Measurements from ENCODE around the gene GAL3ST2. TPM values are rescaled to one million over a fixed set of nuclear protein-coding genes. Genes with fewer than 3 reads are reported as not detected.

GAL3ST2 gene
- 0.14 TPM in 1 of 2 replicates, not detected in the other for total RNA-seq

DNA sequence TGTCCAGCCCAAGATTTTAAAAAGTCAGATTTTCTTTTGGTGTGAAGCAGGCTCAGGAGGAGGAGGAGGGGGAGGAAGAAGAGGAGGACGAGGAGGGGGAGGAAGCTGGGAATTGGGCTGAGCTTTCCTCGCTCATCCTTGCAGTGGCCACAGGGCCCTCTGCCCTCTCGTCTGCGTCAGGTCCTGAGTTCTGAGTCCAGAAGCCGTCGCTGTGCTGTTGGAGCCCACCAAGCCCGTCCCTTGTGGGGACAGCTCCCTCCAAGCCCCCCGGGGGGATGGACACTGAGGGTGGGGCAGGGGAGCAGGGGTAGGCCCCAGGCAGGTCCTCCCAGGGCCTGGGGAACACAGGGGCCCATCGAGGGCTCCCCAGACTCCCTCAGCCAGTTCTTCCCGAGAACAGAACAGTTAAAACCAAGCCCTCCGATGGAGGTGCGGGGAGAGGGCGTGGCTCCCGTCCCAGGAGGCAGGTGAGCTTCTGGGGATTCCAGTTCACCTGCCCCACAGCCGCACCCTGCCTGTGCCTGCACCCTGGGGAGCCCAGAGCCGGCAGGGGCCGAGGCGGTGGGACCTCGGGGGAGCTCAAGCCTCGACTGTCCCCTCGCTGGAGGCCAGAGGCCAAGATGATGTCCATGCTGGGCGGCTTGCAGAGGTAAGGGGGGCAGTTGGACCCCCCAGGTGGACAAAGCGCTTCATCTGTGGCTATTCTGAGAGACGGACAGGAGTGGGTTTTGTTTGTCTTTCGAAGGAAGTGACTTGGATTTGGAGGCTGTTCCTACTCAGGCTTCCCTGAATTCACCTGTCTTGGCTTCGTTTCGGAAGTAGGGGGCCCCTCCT lies at the start of gene GAL3ST2:
Gene GAL3ST2 (plus strand): TSS at position 487 of the 834 bp plus-strand sequence. CDS start 134 bp downstream, at position 621.

GRCh38 chr2:241734467-241735208 lies 42.0 kb upstream of the GAL3ST2 start, which contains the start of gene D2HGDH:
Gene D2HGDH, plus strand, starts transcription at chr2:241734630. Its CDS starts 595 bp downstream, at chr2:241735225.

DNA sequence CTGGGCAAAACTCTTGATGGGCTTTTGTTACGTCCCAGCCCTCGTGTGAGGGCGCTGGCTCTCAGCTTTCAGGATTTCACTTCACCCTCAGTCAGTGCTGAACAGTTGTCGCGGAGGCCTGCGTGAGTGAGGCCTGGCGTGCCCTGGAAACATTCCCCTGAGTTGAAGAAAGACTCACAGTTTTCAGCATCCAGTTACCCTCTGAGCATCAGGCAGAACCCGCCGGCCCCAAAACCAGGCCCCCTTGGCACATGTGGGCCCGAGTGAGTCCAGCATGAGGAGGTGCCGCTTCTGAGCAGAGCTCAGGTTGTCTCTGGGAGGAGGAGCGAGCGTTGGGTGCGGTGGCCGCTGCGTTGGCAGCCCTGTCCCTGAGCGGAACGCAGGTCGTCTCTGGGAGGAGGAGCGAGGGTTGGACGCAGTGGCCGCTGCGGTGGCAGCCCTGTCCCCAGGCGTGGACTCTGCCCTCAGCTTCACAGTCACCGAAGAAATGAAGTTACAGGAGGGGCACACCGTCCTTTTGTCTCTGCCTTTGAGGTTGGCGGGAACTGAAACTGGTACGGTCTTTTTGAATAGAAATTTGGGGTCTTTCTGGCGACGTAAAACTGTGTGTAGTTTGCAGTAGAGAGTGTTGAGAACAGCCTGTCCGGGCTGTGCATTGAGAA lies 32.2 kb downstream of the GAL3ST2 start, which contains the start of gene NEU4:
Gene NEU4 (plus strand): TSS at position 473 of the 662 bp plus-strand sequence. CDS start 5,292 bp downstream, outside the sequence.

Other genes with a start within 250 kb of the GAL3ST2 start
- gene BOK, start 218.1 kb upstream of the GAL3ST2 start, total RNA-seq: 37.4 and 37.9 TPM in 2 replicates
- 50.8 and 62.6 TPM in 2 replicates for gene THAP4, start 139.7 kb upstream of the GAL3ST2 start, total RNA-seq
- gene ATG4B, start 139.1 kb upstream of the GAL3ST2 start, total RNA-seq: 61.7 and 72.2 TPM in 2 replicates
- 7.4 and 58.7 TPM in 2 replicates for gene DTYMK, start 90.0 kb upstream of the GAL3ST2 start, total RNA-seq
- 12.7 and 18.8 TPM in 2 replicates for gene ING5, start 74.8 kb upstream of the GAL3ST2 start, total RNA-seq
- gene D2HGDH, start 42.2 kb upstream of the GAL3ST2 start, total RNA-seq: 15.8 and 22.8 TPM in 2 replicates
- gene NEU4, start 32.4 kb downstream of the GAL3ST2 start, total RNA-seq: 0.57 TPM in 1 of 2 replicates, not detected in the other
- gene PDCD1, start 82.1 kb downstream of the GAL3ST2 start, total RNA-seq: not detected in 2 replicates
- gene RTP5, start 92.9 kb downstream of the GAL3ST2 start, total RNA-seq: not detected in 2 replicates

Measured in placental pericyte (primary cell).